H1 (cell line): Measurements from ENCODE around the gene TFF3. TPM values are rescaled to one million over a fixed set of nuclear protein-coding genes. Genes with fewer than 3 reads are reported as not detected.

ENCODE experiments used
- CTCF ChIA-PET: fragments of 300-600 bp; sonication (Branson Sonifier 250); formaldehyde crosslinking; loops from one replicate; lab custom pipeline; 2021; ENCODE audit not compliant: partially characterized antibody; lab: Charles Lee
- POLR2A ChIA-PET: fragments of 300-600 bp; sonication (Branson Sonifier 250); formaldehyde crosslinking; loops from one replicate; lab custom pipeline; 2021; ENCODE audit warnings: inconsistent platforms; ENCODE audit not compliant: partially characterized antibody; lab: Charles Lee
- DNase-seq, 2 experiments: peaks; one replicate each; pipeline versions ENCODE4 v3.0.0 to v3.0.0-alpha.2; 2010 to 2022; ENCODE audit warnings: low spot score in 2 of 2, low read depth in 1 of 2, mixed read lengths in 1 of 2
- FAIRE-seq: peaks from 2 replicates; lab custom pipeline; 2011; peaks lifted over from hg19 to GRCh38; lab: Jason Lieb, UNC
- H2AFZ ChIP-seq: 2 replicates; pipeline ENCODE4 v1.8.1; 2012; ENCODE audit warnings: low read length, inconsistent platforms
- H2AK5ac ChIP-seq: 2 replicates; pipeline ENCODE4 v1.6.1; 2013; ENCODE audit warnings: low read depth, low read length
- H2BK120ac ChIP-seq: replicated peaks from 2 replicates; pipeline ENCODE3; 2013; ENCODE audit warnings: low read depth, low read length, inconsistent platforms
- H2BK12ac ChIP-seq: 2 replicates; pipeline ENCODE4 v1.6.1; 2013; ENCODE audit warnings: low read depth, low read length
- H2BK15ac ChIP-seq: 2 replicates; pipeline ENCODE4 v1.6.1; 2013; ENCODE audit warnings: low read length
- H2BK20ac ChIP-seq: 2 replicates; pipeline ENCODE4 v1.6.1; 2013; ENCODE audit warnings: low read length
- H2BK5ac ChIP-seq: 2 replicates; pipeline ENCODE4 v1.6.1; 2013; ENCODE audit warnings: low read depth, low read length
- H3K14ac ChIP-seq: 2 replicates; pipeline ENCODE4 v1.6.1; 2013; ENCODE audit warnings: inconsistent platforms; ENCODE audit not compliant: insufficient read length
- H3K18ac ChIP-seq: 2 replicates; pipeline ENCODE4 v1.6.1; 2013; ENCODE audit warnings: low read length; ENCODE audit errors: extremely low read depth
- H3K23ac ChIP-seq: 2 replicates; pipeline ENCODE4 v1.6.1; 2013; ENCODE audit warnings: inconsistent platforms; ENCODE audit not compliant: insufficient read length
- H3K23me2 ChIP-seq: 2 replicates; pipeline ENCODE4 v1.6.1; 2013; ENCODE audit warnings: low read depth, low read length
- H3K27ac ChIP-seq: 2 replicates; pipeline ENCODE4 v1.6.1; 2011; ENCODE audit warnings: low read depth, low read length, inconsistent platforms
- H3K27me3 ChIP-seq, 4 experiments: replicated peaks in 1 of 4; 1 replicate in 1 of 4; 2 replicates in 3 of 4; pipeline versions ENCODE4 v1.6.1 to v1.8.1; 2011 to 2013; ENCODE audit warnings: low read length in 3 of 4, mild to moderate bottlenecking in 3 of 4, inconsistent platforms in 2 of 4, mixed read lengths in 2 of 4, moderate library complexity in 1 of 4; ENCODE audit not compliant: control insufficient read depth in 3 of 4, insufficient read depth in 3 of 4; ENCODE audit errors: extremely low read depth in 1 of 4
- H3K36me3 ChIP-seq, 4 experiments: 2 replicates each; pipeline versions ENCODE4 v1.6.1 to v1.8.1; 2011 to 2013; ENCODE audit warnings: mild to moderate bottlenecking in 4 of 4, low read length in 3 of 4, moderate library complexity in 2 of 4, control low read depth in 1 of 4, inconsistent platforms in 1 of 4; ENCODE audit not compliant: insufficient read depth in 4 of 4, control insufficient read depth in 2 of 4
- H3K4ac ChIP-seq: replicated peaks from 2 replicates; pipeline ENCODE3; 2013; ENCODE audit warnings: low read length, low read depth, mixed read lengths, inconsistent platforms; ENCODE audit not compliant: insufficient read length
- H3K4me1 ChIP-seq, 4 experiments: replicated peaks in 1 of 4; 1 replicate in 1 of 4; 2 replicates in 3 of 4; pipeline versions ENCODE4 v1.6.1 to v1.8.1; 2011 to 2013; ENCODE audit warnings: low read length in 3 of 4, inconsistent platforms in 2 of 4, mixed read lengths in 1 of 4; ENCODE audit not compliant: insufficient read depth in 4 of 4, control insufficient read depth in 3 of 4
- H3K4me2 ChIP-seq, 2 experiments: 2 replicates each; pipeline versions ENCODE4 v1.6.1 to v1.8.1; 2011 to 2013; ENCODE audit warnings: low read depth in 2 of 2, low read length in 2 of 2, control low read depth in 1 of 2, inconsistent platforms in 1 of 2, mild to moderate bottlenecking in 1 of 2; ENCODE audit not compliant: insufficient read depth in 1 of 2
- H3K4me3 ChIP-seq, 4 experiments: fragments of 200-600, 300-600 bp in 1 of 4; sonication (generic), shearing (Covaris generic), sonication (Bioruptor Twin) in 1 of 4; 2 replicates each; pipeline versions ENCODE4 v1.5.1 to v1.8.1; 2011 to 2016; ENCODE audit warnings: low read length in 4 of 4, low read depth in 3 of 4, control low read depth in 2 of 4, inconsistent platforms in 2 of 4, mild to moderate bottlenecking in 2 of 4, mixed read lengths in 1 of 4, moderate library complexity in 1 of 4; ENCODE audit not compliant: insufficient read depth in 2 of 4; ENCODE audit errors: extremely low read depth in 1 of 4
- H3K56ac ChIP-seq: replicated peaks from 2 replicates; pipeline ENCODE3; 2013; ENCODE audit warnings: low read depth, mild to moderate bottlenecking, mixed read lengths, low read length, inconsistent platforms; ENCODE audit not compliant: insufficient read length
- H3K79me1 ChIP-seq: 2 replicates; pipeline ENCODE4 v1.6.1; 2013; ENCODE audit warnings: low read depth, low read length, control low read depth
- H3K79me2 ChIP-seq, 2 experiments: 2 replicates each; pipeline versions ENCODE4 v1.6.1 to v1.8.1; 2012 to 2013; ENCODE audit warnings: low read length in 2 of 2, mild to moderate bottlenecking in 2 of 2, inconsistent platforms in 1 of 2; ENCODE audit not compliant: insufficient read depth in 2 of 2, control insufficient read depth in 1 of 2
- H3K9ac ChIP-seq, 4 experiments: replicated peaks in 1 of 4; 1 replicate in 1 of 4; 2 replicates in 3 of 4; pipeline versions ENCODE4 v1.6.1 to v1.8.1; 2011 to 2013; ENCODE audit warnings: low read depth in 3 of 4, low read length in 3 of 4, control low read depth in 2 of 4, mild to moderate bottlenecking in 2 of 4, moderate library complexity in 2 of 4, inconsistent platforms in 1 of 4; ENCODE audit errors: extremely low read depth in 1 of 4
- H3K9me3 ChIP-seq, 2 experiments: 2 replicates each; pipeline versions ENCODE4 v1.6.1 to v1.8.1; 2012 to 2013; ENCODE audit warnings: mild to moderate bottlenecking in 2 of 2, moderate library complexity in 2 of 2, control low read depth in 1 of 2, inconsistent platforms in 1 of 2, low read depth in 1 of 2, low read length in 1 of 2, mixed read lengths in 1 of 2; ENCODE audit not compliant: insufficient read depth in 2 of 2
- H4K20me1 ChIP-seq, 2 experiments: replicated peaks in 1 of 2; 2 replicates each; pipeline versions ENCODE3 to v1.8.1; 2011 to 2013; ENCODE audit warnings: inconsistent platforms in 2 of 2, low read length in 2 of 2, mild to moderate bottlenecking in 1 of 2; ENCODE audit not compliant: insufficient read depth in 2 of 2, control insufficient read depth in 1 of 2
- H4K5ac ChIP-seq: 2 replicates; pipeline ENCODE4 v1.6.1; 2013; ENCODE audit warnings: low read length, low read depth, mixed read lengths, inconsistent platforms; ENCODE audit not compliant: insufficient read length
- H4K8ac ChIP-seq: 2 replicates; pipeline ENCODE4 v1.8.0; 2013; ENCODE audit warnings: mild to moderate bottlenecking, moderate library complexity, low read length, inconsistent platforms; ENCODE audit not compliant: insufficient read depth; ENCODE audit errors: extremely low read depth
- H4K91ac ChIP-seq: replicated peaks from 2 replicates; pipeline ENCODE3; 2013; ENCODE audit warnings: low read length, mixed read lengths, inconsistent platforms; ENCODE audit not compliant: insufficient read length
- ATF2 ChIP-seq: IDR thresholded peaks from 2 replicates; pipeline ENCODE4 v1.6.1; 2012; ENCODE audit warnings: low read length, inconsistent platforms
- BCL11A ChIP-seq, 2 experiments: IDR thresholded peaks; one replicate each; pipeline ENCODE4 v1.6.1; 2011; ENCODE audit warnings: low read depth in 2 of 2, low read length in 2 of 2, mild to moderate bottlenecking in 2 of 2
- BRCA1 ChIP-seq: IDR thresholded peaks from 2 replicates; pipeline ENCODE4 v1.6.1; 2012; ENCODE audit warnings: low read depth, low read length, improper control_type of control experiment
- CEBPB ChIP-seq: IDR thresholded peaks from 2 replicates; pipeline ENCODE4 v1.6.1; 2012; ENCODE audit warnings: low read depth, low read length
- E2F6 ChIP-seq: IDR thresholded peaks from 2 replicates; pipeline ENCODE4 v1.6.1; 2012; ENCODE audit warnings: inconsistent platforms
- FOSL1 ChIP-seq: IDR thresholded peaks from 2 replicates; pipeline ENCODE4 v1.6.1; 2011; ENCODE audit warnings: mild to moderate bottlenecking, low read depth, low read length, moderate library complexity; ENCODE audit not compliant: insufficient read depth
- NANOG ChIP-seq: IDR thresholded peaks from 2 replicates; pipeline ENCODE4 v1.6.1; 2011; ENCODE audit warnings: low read length, low read depth, mild to moderate bottlenecking, inconsistent platforms; ENCODE audit not compliant: insufficient read depth, poor library complexity, severe bottlenecking
- NRF1 ChIP-seq: IDR thresholded peaks from 2 replicates; pipeline ENCODE4 v1.6.1; 2011; ENCODE audit warnings: mild to moderate bottlenecking, low read depth, low read length, improper control_type of control experiment
- POU5F1 ChIP-seq: IDR thresholded peaks from 2 replicates; pipeline ENCODE4 v1.6.1; 2011; ENCODE audit warnings: low read depth, mild to moderate bottlenecking, low read length, moderate library complexity
- SP2 ChIP-seq: IDR thresholded peaks from 2 replicates; pipeline ENCODE4 v1.6.1; 2012; ENCODE audit warnings: mild to moderate bottlenecking, low read length, inconsistent platforms
- USF2 ChIP-seq: IDR thresholded peaks from 2 replicates; pipeline ENCODE4 v1.6.1; 2011; ENCODE audit warnings: low read length, improper control_type of control experiment
- whole genome bisulfite sequencing, 2 experiments: shearing (Covaris generic) in 1 of 2; methylation state at CpG; one replicate each; pipeline versions ENCODE4 v1.1.6 to v1.1.7; 2013 to 2015; ENCODE audit warnings: low lambda C conversion rate in 2 of 2, mixed read lengths in 2 of 2, inconsistent platforms in 1 of 2, low coverage in 1 of 2, missing lambda C conversion rate in 1 of 2; ENCODE audit not compliant: insufficient replicate concordance in 2 of 2, insufficient coverage in 1 of 2, insufficient read length in 1 of 2; ENCODE audit errors: extremely low coverage in 1 of 2, missing lambda C conversion rate in 1 of 2; 5-methylcytosine and 5-hydroxymethylcytosine counted together
- polyA plus RNA-seq, 7 experiments: library from polyadenylated mRNA; depleted of rRNA in 3 of 7; stranded (reverse) in 5 of 7; unstranded in 2 of 7; fragments of >200 nt in 5 of 7; fragments of 200-250 nt in 2 of 7; gene quantifications; 1 replicate in 5 of 7; 2 replicates in 1 of 7; 4 replicates in 1 of 7; pipeline versions ENCODE4 v1.2.1 to v1.2.3, GENCODE V29; 2011 to 2013; ENCODE audit warnings: missing spikeins in 2 of 7, mixed read lengths in 2 of 7
- total RNA-seq: library from RNA; stranded (reverse); fragmentation: NEBNext Ultra II Directional; extraction: Animal tissue kit (Norgen Biotek cat#: 25700); gene quantifications from 2 replicates; pipeline ENCODE4 v1.2.1, GENCODE V29; 2021

Gene TFF3
- total and polyA plus RNA-seq, 2 of the 8 experiments (the other 6 are each of a cell fraction or from before 2014, with no cell fraction given): 1.7 to 6.7 TPM

- H3K4me3 ChIP-seq: no peak overlapping the region
- H3K23ac ChIP-seq: no peak overlapping the region
- no peak overlapping the region for H2BK20ac ChIP-seq
- no peaks in the 10 kb centered on the region for H4K20me1 ChIP-seq
- no peaks in the 10 kb centered on the region for H3K23me2 ChIP-seq
- H2BK120ac ChIP-seq: no peak overlapping the region
- no peaks in the 10 kb centered on the region; the same call in 1 of the 2 replicates for H3K79me1 ChIP-seq
- FAIRE-seq (no peak), DNase-seq (no peak)
- no peak overlapping the region for H2BK15ac ChIP-seq
- no peak overlapping the region for H3K14ac ChIP-seq
- no peak overlapping the region for H3K4me2 ChIP-seq
- H2AK5ac ChIP-seq: no peak overlapping the region
- no peak overlapping the region for H3K56ac ChIP-seq
- H2AFZ ChIP-seq: no peak overlapping the region
- H4K91ac ChIP-seq: no peak overlapping the region
- no peaks in the 10 kb centered on the region for H3K27me3 ChIP-seq
- no peaks in the 10 kb centered on the region for H3K79me2 ChIP-seq
- H3K9me3 ChIP-seq: peaks cover 8 to 9% of the 10 kb centered on the region in 2 experiments
- H4K8ac ChIP-seq: no peak overlapping the region
- H3K18ac ChIP-seq: no peak overlapping the region
- no peak overlapping the region for H3K9ac ChIP-seq
- H3K4ac ChIP-seq: no peak overlapping the region
- H3K27ac ChIP-seq: no peak overlapping the region
- H4K5ac ChIP-seq: no peak overlapping the region
- CTCF ChIA-PET: interaction anchor here (1.5 to 5.0 kb wide), 3 partner anchors 10 to 24 kb away, joined by 6 to 22 read pairs (median 8); no protein-coding TSS in a partner anchor
- H2BK5ac ChIP-seq: no peak overlapping the region
- POLR2A ChIA-PET: no interaction called here
- no peaks in the 10 kb centered on the region for H3K36me3 ChIP-seq
- H2BK12ac ChIP-seq: no peak overlapping the region
- no peaks in the 10 kb centered on the region for H3K4me1 ChIP-seq
- 77% methylated on average over 3 of the region's 3 CpGs; no CpG with 5 or more reads in 1 of the 2 experiments for WGBS, 2 experiments
- TF ChIP-seq CEBPB (no peak), BCL11A (IDR thresholded peaks at IDR 0.05; ENCODE audit: low read depth in 2 of 2, low read length in 2 of 2) (no peak), SP2 (no peak), USF2 (no peak), BRCA1 (no peak), NRF1 (no peak), FOSL1 (no peak), ATF2 (no peak), POU5F1 (no peak), NANOG (no peak), E2F6 (no peak)
Observed at GRCh38 chr21:42357307-42357706, 42.1 kb upstream of the TFF3 start.
